ENCODE measurements around the gene ZFR2. TPM values are rescaled to one million over a fixed set of nuclear protein-coding genes. Genes with fewer than 3 reads are reported as not detected.
"Not testable (repeated sequence)": the region's sequence is repeated elsewhere in the genome, so short reads cannot be mapped to it uniquely, and the experiment has no call there.

ZFR2 gene
- total RNA-seq, 1 experiment from 2014 or later = not detected

DNA sequence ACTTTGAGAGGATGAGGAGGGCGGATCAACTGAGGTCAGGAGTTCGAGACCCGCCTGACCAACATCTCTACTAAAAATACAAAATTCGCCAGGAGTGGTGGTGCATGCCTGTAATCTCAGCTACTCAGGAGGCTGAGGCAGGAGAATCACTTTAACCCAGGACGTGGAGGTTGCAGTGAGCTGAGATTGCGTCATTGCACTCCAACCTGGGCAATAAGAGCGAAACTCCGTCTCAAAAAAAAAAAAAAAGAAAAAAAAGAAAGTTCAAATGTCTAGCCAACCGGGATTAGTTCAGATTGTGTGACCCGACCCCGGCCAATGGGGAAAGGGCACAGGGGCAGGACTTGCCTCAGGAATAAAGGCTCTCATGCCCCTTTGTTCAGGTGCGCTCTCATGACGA is 5.9 kb upstream of the ZFR2 start:
- not testable (repeated sequence) for DNase-seq (ENCODE audit: low spot score)

DNA sequence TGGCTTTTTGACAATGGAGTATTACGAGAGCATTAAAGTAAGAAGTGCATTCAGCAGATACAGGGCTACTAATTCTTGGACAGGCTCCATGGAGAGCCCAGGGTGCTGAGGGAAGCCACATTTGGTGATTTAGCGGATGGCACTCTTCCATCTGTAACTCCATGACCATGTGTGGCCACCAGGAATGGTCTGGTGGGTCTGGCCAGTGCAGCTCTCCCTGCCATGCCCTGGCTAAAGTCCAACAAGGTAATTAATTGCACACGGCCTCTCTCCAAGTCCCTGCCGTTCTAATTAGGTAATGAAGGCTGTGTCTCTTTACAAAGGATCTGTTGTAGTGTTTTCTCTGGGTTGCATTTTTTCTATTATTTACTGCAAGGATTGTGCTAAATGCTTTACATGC is 4.3 kb upstream of the ZFR2 start:
- DNase-seq (ENCODE audit: low spot score) = no peak

DNA sequence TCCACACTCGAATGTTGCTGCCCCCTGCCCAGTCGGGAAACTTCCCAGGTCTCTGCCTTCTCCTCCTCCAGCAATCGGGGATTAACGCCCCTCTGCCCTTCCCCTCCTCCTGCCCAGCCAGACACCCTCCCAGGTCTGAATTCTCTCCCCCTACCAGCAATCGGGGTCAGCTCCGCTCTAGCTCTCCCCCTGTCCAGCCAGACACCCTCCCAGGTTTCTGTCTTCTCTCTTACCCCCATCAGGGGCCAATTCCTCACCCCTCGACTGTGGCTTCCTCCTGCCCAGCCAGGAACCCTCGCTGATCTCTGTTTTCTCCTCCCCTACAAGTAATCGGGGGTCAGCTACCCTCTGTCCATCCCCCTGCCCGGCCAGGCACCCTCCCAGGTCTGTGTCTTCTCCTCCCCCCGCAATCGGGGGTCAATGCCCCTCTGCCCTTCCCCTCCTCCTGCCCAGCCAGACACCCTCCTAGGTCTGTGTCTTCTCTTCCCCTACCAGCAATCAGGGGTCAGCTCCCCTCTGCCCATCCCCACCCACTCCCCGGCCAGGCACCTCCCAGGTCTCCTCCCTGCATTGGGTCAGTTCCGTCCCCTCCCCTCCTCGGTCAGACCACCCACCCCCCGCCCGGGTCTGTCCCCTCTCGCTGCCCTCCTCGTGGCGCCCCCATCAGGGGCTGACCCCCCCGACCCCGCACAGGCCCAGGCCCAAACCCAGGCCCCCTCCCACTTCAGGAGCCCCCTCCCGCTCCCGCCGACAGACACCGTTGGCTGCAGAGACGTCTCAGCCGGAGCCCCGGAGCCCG is 668 bp downstream of the ZFR2 start:
- DNase-seq (ENCODE audit: low spot score) = no peak

- no peak for DNase-seq (ENCODE audit: low spot score)
Observed at GRCh38 chr19:3866910-3867638, 1.8 kb downstream of the ZFR2 start.

GRCh38 chr19:3863648-3864047 is 5.2 kb downstream of the ZFR2 start:
- DNase-seq (ENCODE audit: low spot score) = no peak

DNA sequence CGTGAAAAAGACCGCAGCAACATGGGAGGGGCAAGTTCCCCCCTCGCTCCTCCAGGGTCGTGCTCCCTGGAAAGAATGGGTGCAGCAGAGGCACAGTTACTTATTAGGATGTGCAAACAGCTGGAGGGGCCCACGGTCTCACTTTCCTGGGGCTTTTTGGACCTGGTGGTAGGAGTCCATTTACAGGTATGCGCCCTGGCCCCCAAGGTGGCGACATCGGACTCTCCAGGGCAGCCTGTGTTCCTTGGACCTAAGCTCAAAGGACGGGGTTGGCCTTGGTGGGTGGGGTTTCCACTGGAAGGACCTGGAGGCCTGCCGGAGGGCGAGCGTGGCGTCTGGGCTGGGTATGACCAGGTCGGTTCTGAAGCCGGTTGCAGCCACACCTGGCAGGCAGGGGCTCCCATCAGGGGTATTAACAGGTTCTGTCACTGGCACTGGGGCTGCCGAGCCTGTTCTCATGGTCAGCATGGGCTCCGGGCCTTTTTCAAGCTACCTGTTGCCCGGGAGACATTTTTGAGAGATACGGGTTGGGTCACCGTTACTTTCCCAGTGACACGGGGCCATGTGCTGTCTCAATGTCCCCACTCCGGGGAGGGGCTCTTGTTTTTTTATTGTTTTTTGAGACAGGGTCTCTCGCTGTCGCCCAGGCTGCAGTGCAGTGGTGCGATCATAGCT is 5.9 kb downstream of the ZFR2 start:
- no peak for DNase-seq (ENCODE audit: low spot score)

DNA sequence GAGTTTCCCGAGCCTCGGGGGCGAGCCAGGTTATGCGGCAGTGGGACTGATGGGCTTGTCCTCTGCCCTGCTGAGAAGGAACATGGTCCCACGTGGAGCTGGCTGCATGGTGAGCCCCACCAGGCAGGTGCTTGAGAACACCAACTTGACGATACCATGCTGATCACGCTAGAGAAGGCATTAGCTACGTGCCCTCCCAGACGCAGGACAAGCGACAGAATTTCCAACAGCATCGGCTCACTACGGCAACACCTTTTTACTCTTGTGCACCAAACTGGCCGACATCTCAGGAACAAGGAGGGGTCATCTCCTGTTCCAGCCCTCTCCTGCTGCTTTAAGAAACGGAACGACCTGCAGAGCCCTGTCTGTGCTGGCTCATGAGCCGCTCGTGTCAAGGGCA is 8.3 kb downstream of the ZFR2 start:
- no peak for DNase-seq (ENCODE audit: low spot score)

GRCh38 chr19:3857449-3858003 is 11.3 kb downstream of the ZFR2 start:
- no peak for DNase-seq (ENCODE audit: low spot score)

- peak; percentile 22 for DNase-seq (ENCODE audit: low spot score)
Observed at GRCh38 chr19:3855320-3855719, 13.5 kb downstream of the ZFR2 start.

DNA sequence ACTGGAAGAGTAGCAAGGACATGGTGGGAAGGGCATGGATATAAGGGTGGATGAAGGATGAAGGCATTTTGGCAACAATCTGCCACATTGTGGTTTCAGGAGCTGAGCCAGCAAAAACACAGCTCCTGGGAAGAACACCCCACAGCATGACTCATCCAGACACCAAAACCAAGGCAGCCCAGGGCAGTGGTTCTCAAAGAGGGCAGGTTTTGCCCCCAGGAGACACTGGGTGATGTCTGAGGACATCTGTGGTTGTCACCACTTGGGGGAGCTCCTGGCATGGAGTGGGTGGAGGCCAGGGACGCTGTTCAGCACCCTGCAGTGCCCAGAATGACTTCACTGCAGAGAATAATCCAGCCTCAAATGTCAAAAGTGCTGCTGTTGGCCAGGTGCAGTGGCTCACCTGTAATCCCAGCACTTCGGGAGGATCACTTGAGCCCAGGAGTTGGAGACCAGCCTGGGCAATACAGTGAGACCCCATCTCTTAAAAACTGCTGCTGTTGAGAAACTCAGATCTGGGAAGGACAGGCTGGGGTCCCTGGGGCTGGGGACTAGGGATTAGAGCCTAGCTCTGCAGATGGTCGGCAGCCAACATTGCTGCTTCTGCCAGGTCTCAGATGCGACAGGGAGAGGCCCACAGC is 16.1 kb downstream of the ZFR2 start:
- peak; percentile 19 for DNase-seq (ENCODE audit: low spot score)

DNA sequence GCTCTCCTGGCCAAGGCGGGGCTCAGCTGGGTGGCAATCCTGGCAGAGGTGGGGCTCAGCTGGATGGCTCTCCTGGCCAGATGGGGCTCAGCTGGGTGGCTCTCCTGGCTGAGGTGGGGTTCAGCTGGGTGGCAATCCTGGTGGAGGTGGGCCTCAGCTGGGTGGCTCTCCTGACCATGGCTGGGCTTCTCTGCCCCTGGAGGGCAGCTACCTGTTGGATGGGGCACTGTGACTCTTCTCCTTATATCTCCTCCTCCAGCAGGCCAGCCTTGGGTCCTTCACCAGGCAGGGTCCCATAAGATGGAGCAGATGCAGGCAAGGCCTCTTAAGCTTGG is 16.7 kb downstream of the ZFR2 start:
- no peak for DNase-seq (ENCODE audit: low spot score)

- DNase-seq (ENCODE audit: low spot score) = no peak
Observed at GRCh38 chr19:3851254-3852176, 17.3 kb downstream of the ZFR2 start.

DNA sequence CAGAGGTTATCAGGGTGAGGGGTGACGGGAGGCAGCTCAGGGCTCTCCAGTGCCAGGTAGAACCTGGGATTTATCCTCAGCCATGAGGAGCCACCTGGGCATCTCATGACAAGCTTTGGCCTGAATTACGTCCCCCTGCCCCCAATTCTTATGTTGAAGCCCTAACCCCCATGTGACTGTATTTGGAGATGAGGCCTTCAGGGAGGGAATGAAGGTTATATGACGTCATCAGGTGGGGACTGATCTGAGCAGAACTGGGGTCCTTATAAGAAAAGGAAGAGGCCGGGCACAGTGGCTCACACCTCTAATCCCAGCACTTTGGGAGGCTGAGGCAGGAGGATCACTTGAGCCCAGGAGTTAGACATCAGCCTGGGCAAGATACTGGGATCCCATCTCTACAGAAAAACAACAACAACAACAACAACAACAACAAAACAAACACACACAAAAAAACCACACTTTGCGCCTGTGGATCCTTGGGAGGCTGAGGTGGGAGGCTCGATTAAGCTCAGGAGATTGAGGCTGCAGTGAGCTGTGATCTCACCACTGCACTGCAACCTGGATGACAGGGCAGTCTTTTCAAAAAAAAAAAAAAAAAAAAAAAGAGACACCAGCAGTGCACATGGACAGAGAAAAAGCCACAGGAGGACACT is 18.4 kb downstream of the ZFR2 start:
- no peak for DNase-seq (ENCODE audit: low spot score)

DNA sequence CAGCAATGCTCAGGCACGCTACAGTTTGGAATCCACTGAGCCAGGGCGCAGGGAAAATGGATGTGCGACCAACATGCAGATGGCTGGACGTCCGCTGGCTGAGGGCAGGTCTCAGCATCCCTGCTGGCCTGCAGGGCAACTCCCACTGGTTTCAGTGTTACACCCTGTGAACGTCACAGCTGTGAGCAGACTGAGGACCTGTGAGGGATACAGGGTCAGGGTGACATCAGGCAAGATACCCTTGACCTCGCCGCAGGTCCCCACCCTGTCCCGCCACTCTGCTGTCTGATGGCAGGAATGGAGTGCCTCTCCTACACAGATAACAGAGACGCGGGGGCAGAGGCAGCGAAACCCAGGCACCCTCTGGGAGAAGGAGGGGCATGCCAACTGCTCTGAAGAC is 19.1 kb downstream of the ZFR2 start:
- DNase-seq (ENCODE audit: low spot score) = no peak

DNA sequence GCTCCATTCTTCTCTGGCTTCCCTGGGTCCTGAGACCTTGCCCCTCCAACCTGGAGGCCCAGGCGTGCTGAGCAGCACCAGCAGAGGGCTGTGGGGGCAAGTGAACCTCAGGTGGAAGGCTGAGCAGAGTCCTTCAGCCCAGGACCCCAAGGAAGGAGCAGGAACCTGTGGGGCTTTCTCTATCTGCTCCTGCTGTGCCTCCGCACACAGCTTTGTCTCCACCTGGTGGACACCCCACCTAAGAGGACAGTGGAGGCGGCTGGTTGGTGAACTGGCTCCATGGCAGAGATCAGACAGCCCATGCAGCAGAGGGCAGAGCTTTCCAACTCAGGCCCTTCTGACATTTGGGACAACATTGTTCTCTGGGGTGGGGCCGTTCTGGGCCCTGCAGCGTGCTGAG is 19.7 kb downstream of the ZFR2 start:
- peak; percentile 34 for DNase-seq (ENCODE audit: low spot score)

- DNase-seq (ENCODE audit: low spot score) = no peak
Observed at GRCh38 chr19:3844596-3844995, 24.2 kb downstream of the ZFR2 start.

DNA sequence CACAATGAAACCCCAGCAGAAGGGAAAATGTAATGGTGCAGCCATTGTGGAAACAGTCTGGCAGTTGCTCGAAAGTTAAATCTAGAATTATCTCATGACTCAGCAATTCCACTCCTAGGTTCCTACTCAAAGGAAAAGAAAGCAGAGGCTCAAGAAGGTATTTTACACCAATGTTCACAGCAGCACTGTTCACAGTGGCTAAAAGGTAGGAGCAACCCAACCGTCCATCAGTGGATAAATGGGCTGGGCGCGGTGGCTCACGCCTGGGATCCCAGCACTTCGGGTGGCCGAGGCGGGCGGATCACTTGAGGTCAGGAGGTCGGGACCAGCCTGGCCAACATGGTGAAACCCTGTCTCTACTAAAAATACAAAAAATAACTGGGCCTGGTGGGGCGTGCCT is 25.9 kb downstream of the ZFR2 start:
- DNase-seq (ENCODE audit: low spot score) = no peak

DNA sequence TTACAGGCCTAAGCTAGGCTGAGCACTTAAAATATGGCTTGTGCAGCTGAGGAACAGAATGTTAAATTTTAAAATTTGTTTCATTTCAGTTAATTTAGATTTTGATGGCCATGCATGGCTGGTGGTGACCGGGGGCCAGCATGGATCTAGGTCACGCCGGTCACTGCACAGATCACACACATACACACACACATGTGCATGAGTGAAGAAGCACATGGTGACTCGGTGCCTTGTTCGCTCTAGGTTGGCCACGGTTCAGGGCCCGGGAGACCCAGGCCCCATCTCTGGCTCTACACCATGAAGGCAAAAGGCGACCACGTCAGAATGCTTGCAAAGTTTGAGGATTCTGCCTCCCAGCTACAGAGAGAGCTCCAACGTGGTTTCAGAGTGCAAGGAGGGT is 28.0 kb downstream of the ZFR2 start:
- no peak for DNase-seq (ENCODE audit: low spot score)

DNA sequence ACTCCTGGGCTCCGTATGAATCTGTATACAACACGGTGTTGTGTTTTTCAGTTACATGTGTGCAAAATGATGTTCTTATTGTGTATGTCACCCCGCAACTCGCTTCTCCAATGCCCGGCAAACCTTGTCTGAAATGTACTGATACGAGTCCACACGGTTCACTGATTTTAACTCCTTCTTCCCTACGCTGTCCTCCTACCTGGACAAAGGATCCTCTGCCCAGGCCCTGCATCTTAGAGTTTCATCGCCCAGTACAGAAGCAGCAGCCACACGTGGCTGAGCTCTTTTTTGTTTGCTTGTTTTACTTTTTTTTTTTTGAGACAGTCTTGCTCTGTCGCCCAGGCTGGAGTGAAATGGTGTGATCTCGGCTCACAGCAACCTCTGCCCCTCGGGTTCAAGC is 28.9 kb downstream of the ZFR2 start:
- DNase-seq (ENCODE audit: low spot score) = no peak

GRCh38 chr19:3838661-3839060 is 30.2 kb downstream of the ZFR2 start:
- no peak for DNase-seq (ENCODE audit: low spot score)
